Activated CD4-positive, alpha-beta T cell treated with anti-CD3 and anti-CD28 coated beads, Interleukin-2, amount 10 ng/mL, durations not matched to agents 7 days and 5 days (primary cell): ENCODE measurements around the gene TMIE. TPM values are rescaled to one million over a fixed set of nuclear protein-coding genes. Genes with fewer than 3 reads are reported as not detected.

Source experiments
- CTCF ChIA-PET: fragments of 350-600 bp; sonication (Branson Sonifier 250); formaldehyde crosslinking; loops from one replicate; lab custom pipeline; 2021; ENCODE audit warnings: antibody characterized with exemption; lab: Charles Lee
- POLR2A ChIA-PET: fragments of 350-600 bp; sonication (Branson Sonifier 250); formaldehyde crosslinking; loops from one replicate; lab custom pipeline; 2021; ENCODE audit warnings: antibody characterized with exemption; lab: Charles Lee
- DNase-seq: peaks from one replicate; pipeline ENCODE4 v3.0.0-alpha.2; 2020
- H3K27ac Mint-ChIP-seq: one replicate; pipeline ENCODE4 v1.8.0; 2021; ENCODE audit warnings: mild to moderate bottlenecking, moderate library complexity, mixed read lengths
- H3K27me3 Mint-ChIP-seq: one replicate; pipeline ENCODE4 v1.8.0; 2021; ENCODE audit warnings: mixed read lengths
- H3K36me3 Mint-ChIP-seq: one replicate; pipeline ENCODE4 v1.8.0; 2021; ENCODE audit warnings: low read depth, mixed read lengths
- H3K4me1 Mint-ChIP-seq: one replicate; pipeline ENCODE4 v1.8.0; 2021; ENCODE audit warnings: mixed read lengths
- H3K4me3 Mint-ChIP-seq: one replicate; pipeline ENCODE4 v1.8.0; 2021; ENCODE audit warnings: mild to moderate bottlenecking, moderate library complexity, mixed read lengths
- H3K9me3 Mint-ChIP-seq: one replicate; pipeline ENCODE4 v1.8.0; 2021; ENCODE audit warnings: mixed read lengths
- total RNA-seq, 2 experiments: library from RNA; stranded (reverse); gene quantifications; one replicate each; pipeline ENCODE4 v1.2.3, GENCODE V29; 2021

TMIE gene
- total RNA-seq, 2 experiments from 2014 or later: 1.2 to 1.6 TPM

GRCh38 chr3:46759239-46760167 lies 58.3 kb downstream of the TMIE start:
- DNase-seq: no peak
- no peaks in the 10 kb centered on the region for H3K36me3 Mint-ChIP-seq
- H3K27me3 Mint-ChIP-seq: no peaks in the 10 kb centered on the region
- ChIA-PET POLR2A (no interaction called here), CTCF (no interaction called here)
- H3K4me1 Mint-ChIP-seq: no peaks in the 10 kb centered on the region
- H3K9me3 Mint-ChIP-seq: no peaks in the 10 kb centered on the region
- no peak overlapping the region for H3K4me3 Mint-ChIP-seq
- H3K27ac Mint-ChIP-seq: no peak overlapping the region

Other genes with a start within 250 kb of the TMIE start
- gene LTF, start 236.5 kb upstream of the TMIE start, total RNA-seq: not detected
- gene RTP3, start 203.4 kb upstream of the TMIE start, total RNA-seq: not detected
- gene LRRC2, start 135.1 kb upstream of the TMIE start, total RNA-seq: under 1 TPM; 0.27 to 0.29 TPM
- gene FAM240A, start 88.9 kb upstream of the TMIE start, total RNA-seq: not detected
- gene ALS2CL, start 7.7 kb upstream of the TMIE start, total RNA-seq: 10 to 100 TPM; 15.5 to 16.6 TPM
- not detected for gene PRSS50, start 16.5 kb downstream of the TMIE start, total RNA-seq
- gene MYL3, start 162.1 kb downstream of the TMIE start, total RNA-seq: not detected
- gene PTH1R, start 176.3 kb downstream of the TMIE start, total RNA-seq: not detected